GM18951 (cell line): Measurements from ENCODE around the gene PLXNB1.

ENCODE experiments used
- POLR2A ChIP-seq: IDR thresholded peaks from 4 replicates; pipeline ENCODE4 v1.6.1; 2011; ENCODE audit warnings: mild to moderate bottlenecking; ENCODE audit not compliant: insufficient read length, insufficient read depth; ENCODE audit errors: extremely low read depth
- in situ Hi-C: fragments of 300-500 bp; cut with MboI; formaldehyde crosslinking; loops from one replicate; pipeline ENCODE4 v1.12.0; 2022; ENCODE audit warnings: low sequenced_read_pairs, mixed read lengths, inconsistent platforms; ENCODE audit not compliant: unreplicated experiment

PLXNB1 gene

DNA sequence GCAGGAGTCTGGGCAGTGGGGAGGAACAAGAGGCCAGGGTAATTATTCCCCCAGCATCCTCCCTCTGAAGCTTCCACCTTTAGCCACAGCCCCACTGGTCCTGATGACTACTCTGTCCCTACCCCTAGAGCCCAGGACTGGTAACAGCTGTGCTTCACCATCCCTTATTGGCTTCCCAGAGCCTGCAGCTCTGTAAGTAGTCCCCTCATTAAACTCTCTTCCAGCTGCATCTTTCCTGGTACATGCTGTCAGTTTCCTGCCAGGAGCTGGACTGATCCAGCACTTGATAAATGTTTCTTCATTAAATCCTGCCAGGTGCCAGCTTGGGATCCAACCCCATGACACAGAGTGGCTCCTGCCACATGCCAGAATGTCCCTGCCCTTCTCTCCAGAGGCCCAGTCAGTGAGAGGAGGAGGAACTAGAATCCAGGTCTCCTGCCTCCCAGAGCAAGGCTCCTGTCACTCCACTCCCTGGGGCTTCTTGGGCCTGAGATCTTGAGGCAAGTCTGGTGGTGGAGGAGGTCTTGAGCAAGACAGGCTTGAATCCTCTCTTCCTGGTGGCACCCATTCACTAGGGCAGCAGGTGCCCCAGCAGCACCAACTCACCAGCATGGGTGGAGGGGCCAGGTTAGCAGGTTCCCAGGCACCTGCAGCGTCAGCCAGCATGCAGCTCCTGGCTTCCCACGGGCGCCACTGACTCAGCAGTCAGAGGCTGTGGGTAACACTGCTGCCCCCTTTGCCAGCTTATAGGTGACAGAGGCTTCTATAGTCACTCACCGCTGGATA lies 30.3 kb downstream of the PLXNB1 start:
- in situ Hi-C loops: no loop called here
- TF ChIP-seq POLR2A: no peak

- TF ChIP-seq POLR2A: no peak
- in situ Hi-C loops: no loop called here
Observed at GRCh38 chr3:48398701-48399386, 31.0 kb downstream of the PLXNB1 start.

DNA sequence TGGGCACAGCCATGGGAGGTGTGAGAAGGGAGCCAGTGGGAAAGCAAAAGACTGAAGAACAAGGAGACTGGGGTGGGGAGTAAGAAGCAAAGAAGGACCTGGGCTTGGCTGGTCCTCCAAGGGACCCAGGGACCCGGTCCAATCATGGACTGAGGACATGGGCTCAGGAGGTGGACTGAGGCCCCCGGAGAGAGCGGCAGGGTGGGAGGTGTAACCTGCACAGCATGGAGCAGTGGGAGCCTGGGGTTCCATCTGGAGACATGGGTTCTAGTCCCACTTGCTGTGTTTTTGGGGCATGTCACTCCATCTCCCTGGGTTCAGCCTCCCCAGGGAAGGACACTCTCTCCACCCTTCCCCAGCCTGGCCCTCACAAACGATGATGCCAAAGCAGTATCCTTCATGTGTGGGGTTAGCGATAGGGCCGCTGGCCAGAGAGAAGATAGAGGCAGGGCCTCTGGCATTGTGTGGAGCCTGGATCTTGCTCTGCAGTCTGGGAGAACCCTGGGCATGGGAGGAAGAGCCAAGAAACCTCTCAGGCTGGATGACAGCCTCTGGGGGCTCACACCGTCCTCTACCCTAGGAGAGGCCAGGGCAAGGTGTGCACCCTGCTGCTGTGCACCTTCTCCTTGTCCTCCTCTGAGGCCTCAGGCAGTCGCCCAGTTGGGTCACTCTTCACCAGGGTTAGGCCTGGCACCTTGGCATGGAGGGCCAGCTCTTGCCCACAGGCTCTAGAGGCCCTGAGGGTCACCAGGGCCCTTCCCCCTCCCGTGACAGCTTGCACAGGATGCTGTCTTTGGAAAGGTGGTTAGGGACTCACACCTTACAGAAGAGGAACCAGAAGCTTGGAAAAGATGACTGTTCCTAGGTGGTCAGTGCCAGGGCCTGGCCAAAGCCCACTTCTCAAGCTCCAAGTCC lies 31.9 kb downstream of the PLXNB1 start:
- in situ Hi-C loops: no loop called here
- no peak for TF ChIP-seq POLR2A

DNA sequence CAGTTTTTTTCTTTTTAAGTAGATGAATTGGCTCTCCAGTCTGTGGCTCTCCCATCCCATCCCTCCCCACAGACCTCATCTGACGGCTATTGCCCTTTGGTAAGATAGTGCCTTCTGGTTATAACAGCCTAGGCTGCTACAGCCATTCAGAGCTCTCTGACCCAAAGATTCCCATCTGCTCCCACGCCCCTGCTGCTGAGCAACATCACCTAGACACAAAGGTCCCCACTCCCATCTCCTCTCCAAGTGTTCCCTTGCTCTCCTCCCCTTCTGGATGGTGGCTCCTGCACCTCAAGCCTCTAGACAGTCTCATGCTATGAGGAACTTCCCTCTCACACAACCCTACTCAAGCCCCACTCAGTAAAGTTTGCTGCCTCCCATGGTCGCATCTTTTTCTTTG lies 34.2 kb downstream of the PLXNB1 start:
- no peak for TF ChIP-seq POLR2A
- in situ Hi-C loops: no loop called here

- no peak for TF ChIP-seq POLR2A
- in situ Hi-C loops: no loop called here
Observed at GRCh38 chr3:48394391-48394790, 35.5 kb downstream of the PLXNB1 start.

DNA sequence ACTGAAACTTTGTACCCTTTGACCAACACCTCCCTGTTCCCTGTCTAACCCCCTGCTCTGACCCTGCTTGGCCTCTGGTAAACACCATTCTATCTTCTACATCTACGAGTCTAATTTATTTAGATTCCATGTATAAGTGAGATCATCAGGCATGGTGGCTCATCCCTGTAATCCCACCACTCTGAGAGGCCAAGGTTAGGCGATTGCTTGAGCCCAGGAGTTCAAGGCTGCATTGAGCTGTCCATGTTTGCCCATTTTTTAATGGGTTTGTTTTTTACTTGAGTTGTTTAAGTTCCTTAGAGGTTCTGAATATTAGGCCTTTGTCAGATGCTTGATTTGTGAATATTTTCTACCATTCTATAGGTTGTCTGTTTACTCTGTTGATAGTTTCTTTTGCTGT lies 40.9 kb downstream of the PLXNB1 start:
- in situ Hi-C loops: no loop called here
- TF ChIP-seq POLR2A: no peak

- TF ChIP-seq POLR2A: no peak
- in situ Hi-C loops: no loop called here
Observed at GRCh38 chr3:48387634-48388033, 42.3 kb downstream of the PLXNB1 start.

GRCh38 chr3:48372862-48373435 lies 56.9 kb downstream of the PLXNB1 start:
- no peak for TF ChIP-seq POLR2A
- in situ Hi-C loops: no loop called here

- no peak for TF ChIP-seq POLR2A
- in situ Hi-C loops: no loop called here
Observed at GRCh38 chr3:48372377-48372770, 57.5 kb downstream of the PLXNB1 start.

GRCh38 chr3:48371651-48372376 lies 58.1 kb downstream of the PLXNB1 start, which contains the start of gene FBXW12:
TSS of gene FBXW12 (plus strand) at chr3:48372219. CDS start at chr3:48372768, 549 bp downstream.
- TF ChIP-seq POLR2A: no peak
- in situ Hi-C loops: no loop called here

DNA sequence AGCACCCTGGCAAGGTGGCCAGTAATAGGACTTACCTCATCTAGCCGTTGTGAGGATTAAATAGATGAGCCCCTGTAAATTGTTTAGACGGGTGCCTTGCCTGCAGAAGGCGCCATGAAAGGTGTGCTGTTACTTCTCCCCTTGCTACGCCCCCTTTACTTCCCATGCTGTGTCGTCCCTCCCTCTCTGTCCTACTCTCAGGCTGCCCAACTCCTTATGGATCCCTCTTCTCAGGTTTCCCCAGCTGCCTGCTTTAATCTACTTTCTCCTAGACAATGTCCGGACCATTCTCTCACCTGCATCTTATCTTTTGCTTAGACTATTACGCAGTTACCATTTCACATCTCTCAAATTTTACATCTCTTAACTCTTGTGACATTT lies 59.6 kb downstream of the PLXNB1 start:
- TF ChIP-seq POLR2A: no peak
- in situ Hi-C loops: no loop called here

- in situ Hi-C loops: no loop called here
Observed at GRCh38 chr3:48369693-48370332, 60.1 kb downstream of the PLXNB1 start.

More at GRCh38 chr3:48369693-48370332, 60.1 kb downstream of the PLXNB1 start:
- no peak for TF ChIP-seq POLR2A
